Esophagus muscularis mucosa (tissue), 4 donors: ENCODE measurements around the gene PSKH1.

Experiments
- CTCF ChIP-seq, 3 experiments: fragments of 200-600 bp in 2 of 3; fragments of 450-650 bp in 1 of 3; sonication (generic) in 2 of 3; IDR thresholded peaks; one replicate each; pipeline ENCODE4 v1.5.1; 2017 to 2019; ENCODE audit warnings: antibody characterized with exemption in 3 of 3, mild to moderate bottlenecking in 2 of 3, moderate library complexity in 1 of 3
- EP300 ChIP-seq: sonication (generic); formaldehyde crosslinking; IDR thresholded peaks from one replicate; pipeline ENCODE4 v1.6.1; 2017; ENCODE audit warnings: antibody characterized with exemption
- POLR2A ChIP-seq: fragments of 450-650 bp; IDR thresholded peaks from one replicate; pipeline ENCODE4 v1.6.1; 2017; ENCODE audit warnings: antibody characterized with exemption, moderate library complexity, mild to moderate bottlenecking, low read depth
- POLR2AphosphoS5 ChIP-seq, 2 donors: sonication (generic); formaldehyde crosslinking; IDR thresholded peaks; one replicate each; pipeline ENCODE4 v1.6.1; 2017; ENCODE audit warnings: antibody characterized with exemption in 2 of 2

GRCh38 chr16:67915831-67916723 lies 23.0 kb downstream of the PSKH1 start:
- TF ChIP-seq CTCF (IDR thresholded peaks at IDR 0.05) (no peak), POLR2A (no peak), EP300 (no peak), POLR2AphosphoS5 (IDR thresholded peaks at IDR 0.05) (no peak)
